WTC11 (cell line): ENCODE results near the gene EIF4E1B. TPM values are rescaled to one million over a fixed set of nuclear protein-coding genes. Genes with fewer than 3 reads are reported as not detected.

Source experiments
- ATAC-seq: fragments of 200-7000 bp; cut with Tn5 transposase; 2 replicates; pipeline ENCODE4 v1.10.0; 2021; ENCODE audit warnings: mild to moderate bottlenecking, moderate library complexity
- CTCF ChIA-PET: fragments of 300-600 bp; sonication (Branson Sonifier 250); formaldehyde crosslinking; loops from one replicate; lab custom pipeline; 2021; ENCODE audit warnings: antibody characterized with exemption; lab: Charles Lee
- POLR2A ChIA-PET: fragments of 350-600 bp; sonication (Branson Sonifier 250); formaldehyde crosslinking; loops from one replicate; lab custom pipeline; 2021; ENCODE audit warnings: antibody characterized with exemption; lab: Charles Lee
- DNase-seq: peaks from one replicate; pipeline ENCODE4 v3.0.0; 2021; ENCODE audit warnings: low spot score
- H3K27ac Mint-ChIP-seq: 2 replicates; pipeline ENCODE4 v1.8.0; 2021; ENCODE audit warnings: mixed read lengths
- H3K27me3 Mint-ChIP-seq: 2 replicates; pipeline ENCODE4 v1.8.0; 2021; ENCODE audit warnings: low read depth, mild to moderate bottlenecking, moderate library complexity, mixed read lengths
- H3K36me3 Mint-ChIP-seq: 2 replicates; pipeline ENCODE4 v1.8.0; 2021; ENCODE audit warnings: mixed read lengths
- H3K4me1 Mint-ChIP-seq: 2 replicates; pipeline ENCODE4 v1.8.0; 2022; ENCODE audit warnings: mixed read lengths
- H3K4me3 Mint-ChIP-seq: 2 replicates; pipeline ENCODE4 v1.8.0; 2021; ENCODE audit warnings: mild to moderate bottlenecking, moderate library complexity, mixed read lengths
- H3K9me3 Mint-ChIP-seq: 2 replicates; pipeline ENCODE4 v1.8.0; 2021; ENCODE audit warnings: mixed read lengths
- ATF1 ChIP-seq: sonication (generic); formaldehyde crosslinking; IDR thresholded peaks from 2 replicates; pipeline ENCODE4 v1.8.1; 2023; ENCODE audit warnings: mild to moderate bottlenecking, moderate library complexity, missing genetic modification reagents
- CREM ChIP-seq: sonication (generic); formaldehyde crosslinking; IDR thresholded peaks from 2 replicates; pipeline ENCODE4 v1.8.1; 2022; ENCODE audit warnings: mild to moderate bottlenecking, missing genetic modification reagents, moderate library complexity
- EMX1 ChIP-seq: fragments of 250-450 bp; sonication (Bioruptor Pico); IDR thresholded peaks from 2 replicates; pipeline ENCODE4 v1.8.0; 2021; ENCODE audit warnings: mild to moderate bottlenecking
- NFE2L1 ChIP-seq: sonication (generic); formaldehyde crosslinking; IDR thresholded peaks from 2 replicates; pipeline ENCODE4 v1.8.1; 2023; ENCODE audit warnings: missing genetic modification reagents
- NFYB ChIP-seq: sonication (generic); formaldehyde crosslinking; conservative IDR thresholded peaks from 2 replicates; pipeline ENCODE4 v1.8.0; 2022; ENCODE audit warnings: low read depth, missing genetic modification reagents
- NR2C2 ChIP-seq: sonication (generic); formaldehyde crosslinking; IDR thresholded peaks from 2 replicates; pipeline ENCODE4 v1.8.0; 2022; ENCODE audit warnings: mild to moderate bottlenecking, missing genetic modification reagents
- OVOL2 ChIP-seq: fragments of 250-450 bp; sonication (Bioruptor Pico); IDR thresholded peaks from 2 replicates; pipeline ENCODE4 v1.9.0; 2021; ENCODE audit warnings: mild to moderate bottlenecking, borderline replicate concordance
- TCF7 ChIP-seq: sonication (generic); formaldehyde crosslinking; IDR thresholded peaks from 2 replicates; pipeline ENCODE4 v1.8.0; 2022; ENCODE audit warnings: mild to moderate bottlenecking, low read depth, missing genetic modification reagents, moderate library complexity
- TEAD4 ChIP-seq: sonication (generic); formaldehyde crosslinking; IDR thresholded peaks from 2 replicates; pipeline ENCODE4 v1.8.0; 2022; ENCODE audit warnings: mild to moderate bottlenecking, missing genetic modification reagents
- ZNF423 ChIP-seq: fragments of 250-450 bp; sonication (Bioruptor Pico); IDR thresholded peaks from 2 replicates; pipeline ENCODE4 v2.1.2; 2022; ENCODE audit warnings: mild to moderate bottlenecking, moderate library complexity
- total RNA-seq: library from RNA; stranded (reverse); gene quantifications from 3 replicates; pipeline ENCODE4 v1.2.3, GENCODE V29; 2021
- TF ChIP-seq, protein P1 (sequence below): sonication (generic); formaldehyde crosslinking; IDR thresholded peaks from 2 replicates; pipeline ENCODE4 v1.8.1; 2022; ENCODE audit warnings: mild to moderate bottlenecking, missing genetic modification reagents, moderate library complexity, borderline replicate concordance
- TF ChIP-seq, protein P2 (sequence below): sonication (generic); formaldehyde crosslinking; IDR thresholded peaks from 2 replicates; pipeline ENCODE4 v1.8.0; 2023; ENCODE audit warnings: mild to moderate bottlenecking, missing genetic modification reagents
- TF ChIP-seq, protein P3 (sequence below): sonication (generic); formaldehyde crosslinking; IDR thresholded peaks from 2 replicates; pipeline ENCODE4 v1.8.1; 2022; ENCODE audit warnings: mild to moderate bottlenecking, moderate library complexity, missing genetic modification reagents
- TF ChIP-seq, protein P4 (sequence below): sonication (generic); formaldehyde crosslinking; IDR thresholded peaks from 2 replicates; pipeline ENCODE4 v1.8.1; 2022; ENCODE audit warnings: missing genetic modification reagents, borderline replicate concordance
- TF ChIP-seq, protein P5 (sequence below): fragments of 250-450 bp; sonication (Bioruptor Pico); IDR thresholded peaks from 2 replicates; pipeline ENCODE4 v1.9.0; 2021; ENCODE audit warnings: moderate library complexity, mild to moderate bottlenecking, inconsistent platforms, borderline replicate concordance
- TF ChIP-seq, protein P6 (sequence below): sonication (generic); formaldehyde crosslinking; IDR thresholded peaks from 2 replicates; pipeline ENCODE4 v1.8.1; 2023; ENCODE audit warnings: mild to moderate bottlenecking, moderate library complexity, missing genetic modification reagents
- TF ChIP-seq, protein P7 (sequence below): fragments of 200-600 bp; IDR thresholded peaks from 2 replicates; pipeline ENCODE4 v1.8.0; 2022; ENCODE audit warnings: antibody characterized with exemption
- TF ChIP-seq, protein P8 (sequence below): sonication (generic); formaldehyde crosslinking; IDR thresholded peaks from 2 replicates; pipeline ENCODE4 v1.8.0; 2022; ENCODE audit warnings: mild to moderate bottlenecking, missing genetic modification reagents
- TF ChIP-seq, protein P9 (sequence below): sonication (generic); formaldehyde crosslinking; IDR thresholded peaks from 2 replicates; pipeline ENCODE4 v1.8.1; 2023; ENCODE audit warnings: mild to moderate bottlenecking, missing genetic modification reagents, moderate library complexity

The EIF4E1B gene
- total RNA-seq, 1 experiment from 2014 or later = 0.74 TPM

DNA sequence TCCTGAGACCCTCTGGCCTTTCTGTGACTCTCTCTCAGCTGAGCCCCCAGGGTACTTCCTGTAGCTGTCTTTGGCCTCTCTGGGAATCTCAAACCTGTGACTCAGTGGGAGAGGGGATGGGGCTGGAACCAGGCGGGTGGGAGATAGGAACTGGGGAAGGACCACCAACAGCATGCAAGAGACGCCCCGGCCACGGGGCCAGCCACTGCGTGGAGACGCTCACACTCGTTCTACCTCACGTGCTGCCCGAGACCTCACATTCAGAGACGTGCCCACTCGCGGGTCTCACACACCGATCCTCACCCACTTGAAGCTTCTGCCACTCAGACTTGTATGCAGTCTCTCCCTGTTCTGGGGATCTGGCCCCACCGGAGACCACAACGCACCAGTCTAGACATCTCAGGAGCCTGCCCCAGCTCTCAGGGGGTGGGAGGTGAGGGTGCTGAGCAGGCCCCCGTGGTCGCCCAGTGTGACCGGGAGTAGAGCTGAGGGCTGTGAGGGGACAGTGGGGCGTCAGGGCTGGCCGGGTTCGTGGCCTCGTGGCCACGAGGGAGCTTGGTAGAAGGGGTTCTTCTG lies 34.3 kb upstream of the EIF4E1B start:
- ChIA-PET CTCF (interaction anchor here (0.6 to 3.4 kb wide), 14 partner anchors 9 to 180 kb away, joined by 3 to 21 read pairs (median 5); partner anchors contain the start of genes CLTB, EIF4E1B, RNF44 and SNCB), POLR2A (interaction anchor here (0.6 to 1.8 kb wide), 2 partner anchors 38 to 53 kb away, joined by 3 to 4 read pairs; no protein-coding TSS in a partner anchor)
- Mint-ChIP-seq H3K27ac (no peak overlapping the region), H3K4me1 (0 out of 2 replicates have a peak, but pooled peaks cover 4% of the 10 kb centered on the region), H3K27me3 (peaks cover 36% of the 10 kb centered on the region), H3K9me3 (no peaks in the 10 kb centered on the region), H3K4me3 (peak overlapping the region; percentile 62), H3K36me3 (peaks cover 6% of the 10 kb centered on the region)
- DNase-seq (no peak), ATAC-seq (no peak)
- TF ChIP-seq OVOL2 (CRISPR knock-in tag) (no peak), TCF7 (CRISPR knock-in tag) (no peak), NR2C2 (no peak), ZNF423 (CRISPR knock-in tag) (no peak), NFYB (CRISPR knock-in tag) (no peak), EMX1 (no peak), NFE2L1 (CRISPR knock-in tag) (no peak), CREM (CRISPR knock-in tag) (no peak), TEAD4 (CRISPR knock-in tag) (no peak), ATF1 (CRISPR knock-in tag) (no peak)
- TF ChIP-seq, protein P1, sequence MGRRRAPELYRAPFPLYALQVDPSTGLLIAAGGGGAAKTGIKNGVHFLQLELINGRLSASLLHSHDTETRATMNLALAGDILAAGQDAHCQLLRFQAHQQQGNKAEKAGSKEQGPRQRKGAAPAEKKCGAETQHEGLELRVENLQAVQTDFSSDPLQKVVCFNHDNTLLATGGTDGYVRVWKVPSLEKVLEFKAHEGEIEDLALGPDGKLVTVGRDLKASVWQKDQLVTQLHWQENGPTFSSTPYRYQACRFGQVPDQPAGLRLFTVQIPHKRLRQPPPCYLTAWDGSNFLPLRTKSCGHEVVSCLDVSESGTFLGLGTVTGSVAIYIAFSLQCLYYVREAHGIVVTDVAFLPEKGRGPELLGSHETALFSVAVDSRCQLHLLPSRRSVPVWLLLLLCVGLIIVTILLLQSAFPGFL = no peak
- TF ChIP-seq, protein P2, sequence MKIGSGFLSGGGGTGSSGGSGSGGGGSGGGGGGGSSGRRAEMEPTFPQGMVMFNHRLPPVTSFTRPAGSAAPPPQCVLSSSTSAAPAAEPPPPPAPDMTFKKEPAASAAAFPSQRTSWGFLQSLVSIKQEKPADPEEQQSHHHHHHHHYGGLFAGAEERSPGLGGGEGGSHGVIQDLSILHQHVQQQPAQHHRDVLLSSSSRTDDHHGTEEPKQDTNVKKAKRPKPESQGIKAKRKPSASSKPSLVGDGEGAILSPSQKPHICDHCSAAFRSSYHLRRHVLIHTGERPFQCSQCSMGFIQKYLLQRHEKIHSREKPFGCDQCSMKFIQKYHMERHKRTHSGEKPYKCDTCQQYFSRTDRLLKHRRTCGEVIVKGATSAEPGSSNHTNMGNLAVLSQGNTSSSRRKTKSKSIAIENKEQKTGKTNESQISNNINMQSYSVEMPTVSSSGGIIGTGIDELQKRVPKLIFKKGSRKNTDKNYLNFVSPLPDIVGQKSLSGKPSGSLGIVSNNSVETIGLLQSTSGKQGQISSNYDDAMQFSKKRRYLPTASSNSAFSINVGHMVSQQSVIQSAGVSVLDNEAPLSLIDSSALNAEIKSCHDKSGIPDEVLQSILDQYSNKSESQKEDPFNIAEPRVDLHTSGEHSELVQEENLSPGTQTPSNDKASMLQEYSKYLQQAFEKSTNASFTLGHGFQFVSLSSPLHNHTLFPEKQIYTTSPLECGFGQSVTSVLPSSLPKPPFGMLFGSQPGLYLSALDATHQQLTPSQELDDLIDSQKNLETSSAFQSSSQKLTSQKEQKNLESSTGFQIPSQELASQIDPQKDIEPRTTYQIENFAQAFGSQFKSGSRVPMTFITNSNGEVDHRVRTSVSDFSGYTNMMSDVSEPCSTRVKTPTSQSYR (CRISPR knock-in tag) = no peak
- TF ChIP-seq, protein P3, sequence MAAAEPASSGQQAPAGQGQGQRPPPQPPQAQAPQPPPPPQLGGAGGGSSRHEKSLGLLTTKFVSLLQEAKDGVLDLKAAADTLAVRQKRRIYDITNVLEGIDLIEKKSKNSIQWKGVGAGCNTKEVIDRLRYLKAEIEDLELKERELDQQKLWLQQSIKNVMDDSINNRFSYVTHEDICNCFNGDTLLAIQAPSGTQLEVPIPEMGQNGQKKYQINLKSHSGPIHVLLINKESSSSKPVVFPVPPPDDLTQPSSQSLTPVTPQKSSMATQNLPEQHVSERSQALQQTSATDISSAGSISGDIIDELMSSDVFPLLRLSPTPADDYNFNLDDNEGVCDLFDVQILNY (CRISPR knock-in tag) = no peak
- TF ChIP-seq, protein P4, sequence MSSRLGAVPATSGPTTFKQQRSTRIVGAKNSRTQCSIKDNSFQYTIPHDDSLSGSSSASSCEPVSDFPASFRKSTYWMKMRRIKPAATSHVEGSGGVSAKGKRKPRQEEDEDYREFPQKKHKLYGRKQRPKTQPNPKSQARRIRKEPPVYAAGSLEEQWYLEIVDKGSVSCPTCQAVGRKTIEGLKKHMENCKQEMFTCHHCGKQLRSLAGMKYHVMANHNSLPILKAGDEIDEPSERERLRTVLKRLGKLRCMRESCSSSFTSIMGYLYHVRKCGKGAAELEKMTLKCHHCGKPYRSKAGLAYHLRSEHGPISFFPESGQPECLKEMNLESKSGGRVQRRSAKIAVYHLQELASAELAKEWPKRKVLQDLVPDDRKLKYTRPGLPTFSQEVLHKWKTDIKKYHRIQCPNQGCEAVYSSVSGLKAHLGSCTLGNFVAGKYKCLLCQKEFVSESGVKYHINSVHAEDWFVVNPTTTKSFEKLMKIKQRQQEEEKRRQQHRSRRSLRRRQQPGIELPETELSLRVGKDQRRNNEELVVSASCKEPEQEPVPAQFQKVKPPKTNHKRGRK (CRISPR knock-in tag) = no peak
- TF ChIP-seq, protein P5, sequence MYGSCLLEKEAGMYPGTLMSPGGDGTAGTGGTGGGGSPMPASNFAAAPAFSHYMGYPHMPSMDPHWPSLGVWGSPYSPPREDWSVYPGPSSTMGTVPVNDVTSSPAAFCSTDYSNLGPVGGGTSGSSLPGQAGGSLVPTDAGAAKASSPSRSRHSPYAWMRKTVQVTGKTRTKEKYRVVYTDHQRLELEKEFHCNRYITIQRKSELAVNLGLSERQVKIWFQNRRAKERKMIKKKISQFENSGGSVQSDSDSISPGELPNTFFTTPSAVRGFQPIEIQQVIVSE (CRISPR knock-in tag) = no peak
- TF ChIP-seq, protein P6, sequence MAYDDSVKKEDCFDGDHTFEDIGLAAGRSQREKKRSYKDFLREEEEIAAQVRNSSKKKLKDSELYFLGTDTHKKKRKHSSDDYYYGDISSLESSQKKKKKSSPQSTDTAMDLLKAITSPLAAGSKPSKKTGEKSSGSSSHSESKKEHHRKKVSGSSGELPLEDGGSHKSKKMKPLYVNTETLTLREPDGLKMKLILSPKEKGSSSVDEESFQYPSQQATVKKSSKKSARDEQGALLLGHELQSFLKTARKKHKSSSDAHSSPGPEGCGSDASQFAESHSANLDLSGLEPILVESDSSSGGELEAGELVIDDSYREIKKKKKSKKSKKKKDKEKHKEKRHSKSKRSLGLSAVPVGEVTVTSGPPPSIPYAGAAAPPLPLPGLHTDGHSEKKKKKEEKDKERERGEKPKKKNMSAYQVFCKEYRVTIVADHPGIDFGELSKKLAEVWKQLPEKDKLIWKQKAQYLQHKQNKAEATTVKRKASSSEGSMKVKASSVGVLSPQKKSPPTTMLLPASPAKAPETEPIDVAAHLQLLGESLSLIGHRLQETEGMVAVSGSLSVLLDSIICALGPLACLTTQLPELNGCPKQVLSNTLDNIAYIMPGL (CRISPR knock-in tag) = no peak
- TF ChIP-seq, protein P7, sequence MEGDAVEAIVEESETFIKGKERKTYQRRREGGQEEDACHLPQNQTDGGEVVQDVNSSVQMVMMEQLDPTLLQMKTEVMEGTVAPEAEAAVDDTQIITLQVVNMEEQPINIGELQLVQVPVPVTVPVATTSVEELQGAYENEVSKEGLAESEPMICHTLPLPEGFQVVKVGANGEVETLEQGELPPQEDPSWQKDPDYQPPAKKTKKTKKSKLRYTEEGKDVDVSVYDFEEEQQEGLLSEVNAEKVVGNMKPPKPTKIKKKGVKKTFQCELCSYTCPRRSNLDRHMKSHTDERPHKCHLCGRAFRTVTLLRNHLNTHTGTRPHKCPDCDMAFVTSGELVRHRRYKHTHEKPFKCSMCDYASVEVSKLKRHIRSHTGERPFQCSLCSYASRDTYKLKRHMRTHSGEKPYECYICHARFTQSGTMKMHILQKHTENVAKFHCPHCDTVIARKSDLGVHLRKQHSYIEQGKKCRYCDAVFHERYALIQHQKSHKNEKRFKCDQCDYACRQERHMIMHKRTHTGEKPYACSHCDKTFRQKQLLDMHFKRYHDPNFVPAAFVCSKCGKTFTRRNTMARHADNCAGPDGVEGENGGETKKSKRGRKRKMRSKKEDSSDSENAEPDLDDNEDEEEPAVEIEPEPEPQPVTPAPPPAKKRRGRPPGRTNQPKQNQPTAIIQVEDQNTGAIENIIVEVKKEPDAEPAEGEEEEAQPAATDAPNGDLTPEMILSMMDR = no peak
- TF ChIP-seq, protein P8, sequence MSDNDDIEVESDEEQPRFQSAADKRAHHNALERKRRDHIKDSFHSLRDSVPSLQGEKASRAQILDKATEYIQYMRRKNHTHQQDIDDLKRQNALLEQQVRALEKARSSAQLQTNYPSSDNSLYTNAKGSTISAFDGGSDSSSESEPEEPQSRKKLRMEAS (CRISPR knock-in tag) = no peak
- TF ChIP-seq, protein P9, sequence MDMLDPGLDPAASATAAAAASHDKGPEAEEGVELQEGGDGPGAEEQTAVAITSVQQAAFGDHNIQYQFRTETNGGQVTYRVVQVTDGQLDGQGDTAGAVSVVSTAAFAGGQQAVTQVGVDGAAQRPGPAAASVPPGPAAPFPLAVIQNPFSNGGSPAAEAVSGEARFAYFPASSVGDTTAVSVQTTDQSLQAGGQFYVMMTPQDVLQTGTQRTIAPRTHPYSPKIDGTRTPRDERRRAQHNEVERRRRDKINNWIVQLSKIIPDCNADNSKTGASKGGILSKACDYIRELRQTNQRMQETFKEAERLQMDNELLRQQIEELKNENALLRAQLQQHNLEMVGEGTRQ = no peak
